Cardiac muscle cell (in vitro differentiated cells and primary cell): Measurements from ENCODE around the gene CLIC5. TPM values are rescaled to one million over a fixed set of nuclear protein-coding genes. Genes with fewer than 3 reads are reported as not detected.

Experiments
- DNase-seq, 2 donors: peaks; one replicate each; pipeline versions ENCODE4 v3.0.0 to v3.0.0-alpha.2; 2010 to 2017; ENCODE audit warnings: low read depth in 1 of 2, low spot score in 1 of 2
- H3K27ac ChIP-seq: fragments of 200-600 bp; sonication (generic); 2 replicates; pipeline ENCODE4 v1.5.1; 2016
- H3K27me3 ChIP-seq: fragments of 200-600 bp; sonication (generic); 2 replicates; pipeline ENCODE4 v1.6.0; 2016; ENCODE audit warnings: control low read depth
- H3K36me3 ChIP-seq: fragments of 200-600 bp; sonication (generic); 2 replicates; pipeline ENCODE4 v1.5.1; 2016; ENCODE audit warnings: control low read depth
- H3K4me1 ChIP-seq: fragments of 200-600 bp; sonication (generic); 2 replicates; pipeline ENCODE4 v1.8.1; 2017; ENCODE audit warnings: low read depth, mild to moderate bottlenecking, mixed run types
- H3K4me3 ChIP-seq: fragments of 200-600 bp; sonication (generic); 2 replicates; pipeline ENCODE4 v1.5.1; 2016; ENCODE audit warnings: mild to moderate bottlenecking
- H3K9me3 ChIP-seq: fragments of 200-600 bp; sonication (generic); 2 replicates; pipeline ENCODE4 v1.5.1; 2017; ENCODE audit warnings: low read depth, mild to moderate bottlenecking, control low read depth
- polyA plus RNA-seq: library from polyadenylated mRNA; unstranded; fragments of >200 nt; fragmentation: Nextera tagmentation; extraction: Ambion mirVana; gene quantifications from 2 replicates; pipeline ENCODE4 v1.2.1, GENCODE V29; 2016
- total RNA-seq: library from RNA; depleted of rRNA; stranded (reverse); fragments of >200 nt; gene quantifications from 2 replicates; pipeline ENCODE4 v1.2.3, GENCODE V29; 2016
- TF ChIP-seq, protein P1 (sequence below): IDR thresholded peaks from 2 replicates; pipeline ENCODE4 v1.5.1; 2012; ENCODE audit warnings: low read depth, mild to moderate bottlenecking, low read length

Gene CLIC5
- total and polyA plus RNA-seq, 2 experiments from 2014 or later: 10.5 to 24.5 TPM

DNA sequence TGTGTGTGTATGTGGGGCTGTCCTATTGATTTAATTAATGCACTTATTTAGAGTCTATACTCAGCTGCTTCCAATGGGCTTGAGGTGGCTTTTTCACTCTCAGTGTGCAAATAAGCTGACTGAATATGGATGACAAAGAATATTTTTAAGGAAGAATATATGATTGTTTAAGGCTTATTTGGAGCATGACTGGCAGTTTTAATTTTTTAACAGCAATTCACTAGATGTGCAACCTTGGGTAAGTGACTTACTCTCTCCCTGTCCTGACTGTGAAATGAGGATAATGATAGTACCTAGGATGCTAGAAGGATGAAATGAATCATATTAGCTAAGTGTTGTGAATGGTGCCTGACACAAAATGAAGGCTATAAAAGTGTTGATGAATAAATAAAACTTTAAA is 67.9 kb downstream of the CLIC5 start:
- Histone ChIP-seq H3K9me3 (no peaks in the 10 kb centered on the region), H3K36me3 (no peaks in the 10 kb centered on the region), H3K4me1 (peaks cover 35% of the 10 kb centered on the region), H3K4me3 (no peak overlapping the region), H3K27me3 (no peaks in the 10 kb centered on the region), H3K27ac (no peak overlapping the region)
- TF ChIP-seq, protein P1, sequence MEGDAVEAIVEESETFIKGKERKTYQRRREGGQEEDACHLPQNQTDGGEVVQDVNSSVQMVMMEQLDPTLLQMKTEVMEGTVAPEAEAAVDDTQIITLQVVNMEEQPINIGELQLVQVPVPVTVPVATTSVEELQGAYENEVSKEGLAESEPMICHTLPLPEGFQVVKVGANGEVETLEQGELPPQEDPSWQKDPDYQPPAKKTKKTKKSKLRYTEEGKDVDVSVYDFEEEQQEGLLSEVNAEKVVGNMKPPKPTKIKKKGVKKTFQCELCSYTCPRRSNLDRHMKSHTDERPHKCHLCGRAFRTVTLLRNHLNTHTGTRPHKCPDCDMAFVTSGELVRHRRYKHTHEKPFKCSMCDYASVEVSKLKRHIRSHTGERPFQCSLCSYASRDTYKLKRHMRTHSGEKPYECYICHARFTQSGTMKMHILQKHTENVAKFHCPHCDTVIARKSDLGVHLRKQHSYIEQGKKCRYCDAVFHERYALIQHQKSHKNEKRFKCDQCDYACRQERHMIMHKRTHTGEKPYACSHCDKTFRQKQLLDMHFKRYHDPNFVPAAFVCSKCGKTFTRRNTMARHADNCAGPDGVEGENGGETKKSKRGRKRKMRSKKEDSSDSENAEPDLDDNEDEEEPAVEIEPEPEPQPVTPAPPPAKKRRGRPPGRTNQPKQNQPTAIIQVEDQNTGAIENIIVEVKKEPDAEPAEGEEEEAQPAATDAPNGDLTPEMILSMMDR: no peak
- no peak for DNase-seq

DNA sequence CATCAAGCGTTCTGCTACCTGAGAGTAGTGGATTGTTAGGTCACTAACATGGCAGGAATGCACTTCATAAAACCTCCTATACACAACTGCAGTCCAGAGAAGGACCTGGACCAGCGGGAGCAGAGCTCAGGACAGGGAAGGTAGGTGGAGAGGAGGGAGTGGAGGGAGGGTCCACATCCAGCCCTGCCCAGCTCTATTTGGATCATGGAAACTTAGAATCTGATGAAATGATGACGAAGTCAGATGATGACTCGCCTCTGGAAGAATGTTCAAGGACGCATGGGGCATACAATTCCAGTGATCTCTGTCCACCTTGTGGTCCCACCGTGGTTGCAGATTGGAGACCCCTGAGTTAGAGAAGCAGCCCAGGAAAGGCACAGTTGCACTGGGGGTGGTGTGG is 68.8 kb downstream of the CLIC5 start:
- Histone ChIP-seq H3K4me3 (no peak overlapping the region), H3K36me3 (no peaks in the 10 kb centered on the region)

DNA sequence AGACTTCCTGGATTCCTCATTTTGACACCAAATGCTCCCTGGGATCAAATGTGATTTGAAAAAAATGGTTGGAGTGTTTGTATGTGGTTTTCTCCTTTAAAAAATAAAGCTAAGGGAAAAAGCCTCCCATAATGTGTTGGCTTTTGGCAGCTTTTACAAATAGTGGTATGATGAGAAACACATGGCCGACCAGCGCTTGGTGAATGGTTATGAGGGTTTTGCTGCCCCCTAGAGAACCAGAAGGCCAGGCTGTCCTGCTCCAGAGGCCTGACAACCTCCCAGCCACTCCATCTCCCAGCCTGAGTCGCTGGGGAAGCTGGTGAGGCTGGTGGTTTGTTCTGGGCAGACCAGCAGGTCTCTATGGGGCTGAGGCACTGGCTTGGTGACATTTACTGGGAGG is 69.3 kb downstream of the CLIC5 start:
- Histone ChIP-seq H3K4me3 (no peak overlapping the region), H3K4me1 (peaks cover 30% of the 10 kb centered on the region), H3K27me3 (no peaks in the 10 kb centered on the region), H3K9me3 (no peaks in the 10 kb centered on the region), H3K36me3 (no peaks in the 10 kb centered on the region), H3K27ac (peak overlapping the region; percentile 18)
- peak; percentile 53 to 90 for DNase-seq
- TF ChIP-seq, protein P1: peak; percentile 71

More for the DNA sequence above, 68.8 kb downstream of the CLIC5 start:
- Histone ChIP-seq H3K9me3 (no peaks in the 10 kb centered on the region), H3K4me1 (peaks cover 33% of the 10 kb centered on the region), H3K27me3 (no peaks in the 10 kb centered on the region), H3K27ac (no peak overlapping the region)
- peak in 1 of 2 donors; percentile 67 for DNase-seq
- TF ChIP-seq, protein P1: no peak

DNA sequence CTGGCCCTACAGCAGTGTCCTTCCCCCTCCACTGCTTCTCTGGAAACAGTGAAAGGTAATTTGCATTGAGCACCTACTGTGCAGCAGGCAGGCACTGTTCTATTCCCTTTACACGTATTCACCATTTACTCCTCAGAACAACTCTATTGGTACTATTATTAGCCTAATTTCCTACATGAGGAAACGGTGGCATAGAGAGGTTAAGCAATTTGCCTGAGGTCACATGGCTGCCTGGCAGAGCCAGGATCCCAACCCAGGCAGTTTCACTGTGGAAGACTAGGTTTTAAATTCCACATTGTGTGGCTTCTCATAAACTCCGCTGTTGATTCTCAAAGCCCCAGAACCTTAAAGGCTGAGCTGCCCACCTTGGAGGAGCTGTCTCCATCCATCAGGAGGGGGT is 72.7 kb downstream of the CLIC5 start:
- no peak overlapping the region for H3K27ac ChIP-seq
- H3K9me3 ChIP-seq: no peaks in the 10 kb centered on the region
- no peak overlapping the region for H3K4me3 ChIP-seq
- H3K27me3 ChIP-seq: no peaks in the 10 kb centered on the region
- no peaks in the 10 kb centered on the region for H3K36me3 ChIP-seq
- TF ChIP-seq, protein P1: no peak
- H3K4me1 ChIP-seq: peaks cover 26% of the 10 kb centered on the region
- no peak for DNase-seq

DNA sequence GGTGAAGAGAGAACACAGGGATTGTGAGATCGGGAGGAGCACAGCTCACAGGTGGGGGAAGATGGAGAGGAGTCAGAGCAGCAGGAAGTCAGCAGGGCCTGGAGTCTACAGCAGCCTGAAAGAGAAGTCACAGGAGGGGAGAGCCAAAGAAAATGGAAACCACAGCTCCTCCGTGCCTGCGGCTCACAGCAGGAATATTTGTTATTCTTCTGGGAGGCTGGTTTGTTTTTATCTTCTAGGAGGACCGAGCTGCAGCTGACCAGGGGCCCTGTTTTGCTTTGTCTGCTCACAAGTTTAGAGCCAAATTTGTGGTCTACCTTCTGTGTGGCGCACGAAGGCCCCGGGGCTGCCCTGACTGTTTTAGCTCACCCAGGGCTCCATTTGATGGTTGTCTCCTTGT is 81.8 kb downstream of the CLIC5 start:
- no peaks in the 10 kb centered on the region for H3K27me3 ChIP-seq
- no peak overlapping the region for H3K4me3 ChIP-seq
- H3K9me3 ChIP-seq: no peaks in the 10 kb centered on the region
- H3K27ac ChIP-seq: no peak overlapping the region
- no peaks in the 10 kb centered on the region for H3K36me3 ChIP-seq
- TF ChIP-seq, protein P1: no peak
- H3K4me1 ChIP-seq: peaks cover 8% of the 10 kb centered on the region
- no peak for DNase-seq

DNA sequence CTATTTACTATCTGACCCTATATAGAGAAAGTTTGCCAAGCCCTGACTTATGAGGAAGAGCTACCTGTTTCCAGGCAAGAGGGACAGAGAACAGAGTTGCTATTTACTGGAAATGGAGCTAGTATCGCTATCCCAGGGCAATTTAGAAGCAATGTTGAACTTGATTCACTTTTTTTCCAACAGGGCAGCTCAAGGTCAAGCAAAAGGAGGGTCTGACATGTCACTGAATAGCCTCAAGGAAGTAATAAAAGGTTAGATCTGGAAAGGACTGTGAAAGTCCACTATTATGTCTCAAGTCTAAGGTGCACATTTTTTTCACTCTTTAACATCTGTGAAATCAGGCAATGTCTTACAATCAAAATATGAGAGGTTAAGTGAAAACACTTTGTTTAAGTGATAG is 84.4 kb downstream of the CLIC5 start:
- Histone ChIP-seq H3K36me3 (no peaks in the 10 kb centered on the region), H3K27ac (no peak overlapping the region), H3K4me3 (no peak overlapping the region), H3K27me3 (no peaks in the 10 kb centered on the region), H3K9me3 (no peaks in the 10 kb centered on the region), H3K4me1 (peaks cover 8% of the 10 kb centered on the region)
- DNase-seq: no peak
- TF ChIP-seq, protein P1: no peak
